Measurements from ENCODE around the gene MBD6. TPM values are rescaled to one million over a fixed set of nuclear protein-coding genes. Genes with fewer than 3 reads are reported as not detected.

MBD6 gene
- total RNA-seq, 1 donor from 2014 or later, result 10.0 TPM

- no peaks in the 10 kb centered on the region for H3K36me3 ChIP-seq (ENCODE audit: control insufficient read depth, insufficient read depth, low read length)
- no peak for TF ChIP-seq CTCF (IDR thresholded peaks at IDR 0.05; ENCODE audit: insufficient read depth, low read length, poor library complexity, severe bottlenecking)
- no peak for DNase-seq (ENCODE audit: low read depth)
- peak overlapping the region; percentile 17 for H3K4me3 ChIP-seq (ENCODE audit: low read depth, low read length)
- peaks cover 60% of the 10 kb centered on the region for H3K27me3 ChIP-seq (ENCODE audit: control insufficient read depth, insufficient read depth, low read length)
Observed at GRCh38 chr12:57475271-57476161, 47.1 kb upstream of the MBD6 start.

DNA sequence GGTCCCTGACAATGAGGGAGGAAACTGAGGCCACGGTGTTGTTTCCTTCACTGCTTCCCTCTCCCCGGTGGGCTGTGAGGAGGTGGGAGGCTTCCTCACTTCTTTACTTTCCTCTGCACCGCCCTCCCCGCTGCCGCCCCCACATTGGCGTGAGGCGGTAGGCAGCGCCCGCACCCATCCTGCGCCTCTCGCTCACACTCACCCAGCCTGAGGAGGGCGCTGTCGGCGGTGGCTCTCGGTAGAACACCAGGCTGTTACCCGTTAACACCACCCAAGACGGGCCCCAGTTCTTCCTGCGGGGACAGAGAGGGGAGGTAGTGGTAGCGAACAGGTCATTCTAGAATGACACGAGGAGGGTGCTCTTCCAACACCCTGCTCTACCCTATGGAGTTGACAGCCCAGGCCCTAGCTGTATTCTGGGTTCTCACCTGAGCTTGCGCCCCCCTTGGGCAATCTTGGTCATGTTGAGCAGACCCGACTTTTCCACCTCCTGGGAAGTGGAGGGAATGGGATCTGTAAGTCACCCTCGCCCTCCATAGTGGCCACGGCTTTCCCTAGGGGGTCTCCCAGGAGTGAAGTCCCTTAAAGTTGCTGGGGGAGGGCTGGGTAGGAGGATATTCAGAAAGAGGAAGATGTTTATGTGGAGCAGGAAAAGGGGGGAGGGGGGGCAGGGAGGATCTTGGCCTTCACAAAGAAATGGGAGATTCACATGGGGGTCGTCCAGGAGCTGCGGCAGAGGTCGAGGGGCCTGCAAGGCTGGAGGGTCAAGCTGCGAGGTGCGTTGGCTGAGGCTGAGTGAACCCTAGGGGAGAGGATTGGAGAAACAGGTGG lies 46.2 kb upstream of the MBD6 start:
- H3K36me3 ChIP-seq (ENCODE audit: control insufficient read depth, insufficient read depth, low read length), result no peaks in the 10 kb centered on the region
- peak; percentile 39 for TF ChIP-seq CTCF (IDR thresholded peaks at IDR 0.05; ENCODE audit: insufficient read depth, low read length, poor library complexity, severe bottlenecking)
- peaks cover 56% of the 10 kb centered on the region for H3K27me3 ChIP-seq (ENCODE audit: control insufficient read depth, insufficient read depth, low read length)

DNA sequence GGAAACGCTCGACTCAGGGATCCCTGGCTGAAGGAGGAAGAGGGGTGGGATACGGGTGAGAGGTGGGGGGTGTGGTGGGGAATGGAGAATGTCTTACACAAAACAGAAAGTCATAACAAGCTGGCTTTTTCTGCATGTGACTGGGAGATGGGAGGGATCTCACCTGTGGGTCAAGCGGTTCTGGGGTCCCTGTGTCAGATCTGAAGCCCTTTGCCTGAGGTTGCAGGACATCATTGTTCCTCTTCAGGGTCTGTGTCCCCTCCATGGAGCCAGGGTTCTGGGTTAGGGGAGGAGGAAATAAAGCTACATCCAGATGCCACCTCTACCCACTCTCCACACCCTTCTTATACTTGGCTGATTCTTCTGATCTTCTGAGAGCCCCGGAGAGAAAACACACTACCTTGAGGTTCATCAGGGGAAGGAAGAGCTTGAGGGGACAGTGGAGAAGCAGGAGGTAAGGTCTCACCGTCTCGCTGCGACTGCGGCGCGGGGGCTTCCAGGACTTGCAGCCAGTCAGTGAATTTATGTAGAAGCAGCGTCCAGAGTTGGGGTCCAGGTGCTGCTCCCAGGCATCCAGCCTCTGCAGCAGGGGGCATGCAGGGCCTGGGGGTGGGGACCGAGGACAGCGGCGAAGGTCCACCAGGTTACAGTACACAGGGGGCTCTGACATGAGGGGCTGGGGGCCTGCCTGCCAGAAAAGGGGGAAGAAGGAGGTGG lies 45.5 kb upstream of the MBD6 start:
- Histone ChIP-seq H3K4me3 (ENCODE audit: low read depth, low read length) (no peak overlapping the region), H3K36me3 (ENCODE audit: control insufficient read depth, insufficient read depth, low read length) (no peaks in the 10 kb centered on the region), H3K27me3 (ENCODE audit: control insufficient read depth, insufficient read depth, low read length) (peaks cover 53% of the 10 kb centered on the region)
- no peak for TF ChIP-seq CTCF (IDR thresholded peaks at IDR 0.05; ENCODE audit: insufficient read depth, low read length, poor library complexity, severe bottlenecking)
- DNase-seq (ENCODE audit: low read depth), result no peak

More for the DNA sequence above, 46.2 kb upstream of the MBD6 start:
- no peak overlapping the region for H3K4me3 ChIP-seq (ENCODE audit: low read depth, low read length)
- no peak for DNase-seq (ENCODE audit: low read depth)

- H3K36me3 ChIP-seq (ENCODE audit: control insufficient read depth, insufficient read depth, low read length), result no peaks in the 10 kb centered on the region
- peaks cover 48% of the 10 kb centered on the region for H3K27me3 ChIP-seq (ENCODE audit: control insufficient read depth, insufficient read depth, low read length)
- no peak overlapping the region for H3K4me3 ChIP-seq (ENCODE audit: low read depth, low read length)
- no peak for DNase-seq (ENCODE audit: low read depth)
- no peak for TF ChIP-seq CTCF (IDR thresholded peaks at IDR 0.05; ENCODE audit: insufficient read depth, low read length, poor library complexity, severe bottlenecking)
Observed at GRCh38 chr12:57477710-57478681, 44.6 kb upstream of the MBD6 start.

DNA sequence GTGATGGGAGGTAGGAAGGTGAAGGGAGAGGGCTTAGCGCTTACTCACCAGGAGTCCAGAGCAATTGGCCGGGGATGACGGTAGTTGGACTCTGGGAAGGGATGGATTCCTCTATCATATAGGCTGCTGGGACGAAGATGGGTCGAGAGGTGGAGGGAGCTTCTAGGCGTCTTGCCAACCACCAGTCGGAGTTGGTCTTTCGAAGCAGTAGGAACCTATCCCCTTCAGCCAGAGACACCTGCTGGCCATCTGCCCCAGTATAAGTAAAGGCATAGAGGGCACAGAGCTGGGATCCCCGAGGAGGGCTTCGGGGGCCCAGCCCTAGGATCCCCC lies 43.6 kb upstream of the MBD6 start:
- no peaks in the 10 kb centered on the region for H3K36me3 ChIP-seq (ENCODE audit: control insufficient read depth, insufficient read depth, low read length)
- no peak for TF ChIP-seq CTCF (IDR thresholded peaks at IDR 0.05; ENCODE audit: insufficient read depth, low read length, poor library complexity, severe bottlenecking)
- no peak overlapping the region for H3K4me3 ChIP-seq (ENCODE audit: low read depth, low read length)
- H3K27me3 ChIP-seq (ENCODE audit: control insufficient read depth, insufficient read depth, low read length), result peaks cover 42% of the 10 kb centered on the region
- no peak for DNase-seq (ENCODE audit: low read depth)

Measured in kidney epithelial cell (primary cell).